GM21786 (cell line): ENCODE results near the gene C13orf46.

Experiments used
- ATAC-seq: cut with Tn5 transposase; IDR thresholded peaks from one replicate; pipeline ENCODE4 v1.9.1; 2021; ENCODE audit not compliant: unreplicated experiment

C13orf46 gene

GRCh38 chr13:113972451-113973217 lies 1.2 kb downstream of the C13orf46 start:
- no peak for ATAC-seq

GRCh38 chr13:113971471-113972231 lies 2.2 kb downstream of the C13orf46 start:
- ATAC-seq, result no peak

DNA sequence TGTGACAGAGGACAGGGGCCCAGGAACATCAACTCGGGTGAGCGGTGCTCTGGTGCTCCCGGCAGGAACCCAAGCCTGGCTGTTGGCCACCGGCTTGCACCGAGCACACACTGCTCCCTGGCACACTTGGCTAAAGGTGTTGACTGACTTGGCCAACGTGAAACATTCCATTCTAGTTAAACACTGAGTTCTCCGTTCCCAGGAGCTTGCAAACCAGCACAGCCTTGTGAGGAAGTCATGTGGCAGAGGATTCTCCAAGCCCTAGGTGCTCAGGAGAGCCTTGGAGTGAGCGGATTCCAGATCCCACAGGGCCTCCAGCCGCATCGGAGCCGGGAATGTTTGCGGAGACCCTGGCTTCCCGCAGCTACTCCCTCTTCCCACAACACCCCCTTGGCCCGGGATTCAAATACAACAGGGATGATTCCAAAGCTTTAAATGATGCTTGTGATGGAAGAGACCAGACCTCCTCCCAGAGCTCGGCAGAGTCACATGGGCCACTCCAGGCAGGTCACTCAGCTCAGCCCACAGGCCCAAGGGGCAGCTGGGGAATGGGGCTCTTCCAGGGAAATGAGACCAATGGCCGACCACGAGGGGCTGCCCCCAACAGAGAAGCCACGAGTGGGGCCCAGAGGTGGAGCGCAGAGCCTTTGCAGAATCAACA lies 2.9 kb downstream of the C13orf46 start:
- ATAC-seq, result no peak

DNA sequence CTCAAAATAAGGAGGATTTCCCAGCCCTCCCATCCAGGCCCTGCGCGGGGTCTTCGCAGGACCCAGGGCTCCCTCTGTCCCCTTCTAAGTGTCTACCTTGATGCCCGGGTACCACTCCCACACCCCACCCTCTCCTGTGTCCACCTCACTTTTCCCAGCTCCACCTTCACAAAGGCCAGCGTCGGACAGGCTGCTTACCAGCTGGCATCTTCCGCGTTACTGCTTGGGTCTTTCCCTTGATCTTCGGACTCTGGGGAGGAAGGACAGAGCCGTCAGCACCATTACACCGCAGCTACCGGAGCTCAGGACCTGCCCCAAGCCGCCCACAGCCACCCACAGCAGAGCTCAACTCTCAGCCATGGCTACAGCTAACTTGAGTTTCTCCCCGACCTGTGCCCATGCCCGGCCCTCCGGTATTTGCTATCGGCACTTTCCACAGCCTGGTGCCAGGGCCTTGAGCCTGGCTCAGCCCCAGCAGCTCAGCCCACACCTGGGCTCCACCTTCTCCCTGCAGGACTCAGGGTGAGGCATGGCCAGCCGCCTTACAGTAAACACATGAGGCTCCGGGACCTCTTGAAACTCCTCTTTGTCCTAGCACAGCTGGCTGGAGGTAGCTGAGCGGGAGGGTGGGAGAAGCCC lies 3.8 kb downstream of the C13orf46 start:
- ATAC-seq, result no peak

DNA sequence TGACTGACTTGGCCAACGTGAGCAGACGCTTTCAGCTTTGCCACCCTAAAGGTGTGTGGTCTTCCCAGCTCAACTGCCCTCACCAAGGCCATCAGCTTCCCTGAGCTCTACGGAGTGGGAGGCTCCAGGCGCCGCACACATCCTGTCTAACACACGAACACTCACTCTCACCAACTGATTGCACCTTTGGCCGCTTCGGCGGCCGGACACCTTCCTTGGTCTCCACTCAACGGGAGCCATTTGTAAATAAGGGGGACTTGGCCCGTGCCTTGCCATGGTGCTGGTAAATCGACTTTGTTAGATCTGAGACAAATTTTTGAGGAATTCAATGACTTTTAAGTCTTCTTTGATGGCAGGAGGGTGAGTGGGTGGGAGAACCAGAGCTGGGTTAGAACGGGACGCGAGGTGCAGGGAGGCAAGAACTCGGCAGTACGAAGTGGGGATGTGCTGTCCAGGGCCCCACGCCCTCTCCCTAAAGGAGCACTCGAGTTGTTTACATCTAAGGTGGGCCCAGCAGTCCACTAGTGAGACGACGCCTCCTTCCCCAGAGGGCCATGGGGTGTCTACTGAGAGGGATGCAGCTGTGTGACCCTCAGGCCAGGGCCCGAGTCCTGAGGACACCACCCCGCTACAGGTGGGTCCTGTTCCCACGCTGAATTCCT lies 4.4 kb downstream of the C13orf46 start:
- ATAC-seq, result no peak

DNA sequence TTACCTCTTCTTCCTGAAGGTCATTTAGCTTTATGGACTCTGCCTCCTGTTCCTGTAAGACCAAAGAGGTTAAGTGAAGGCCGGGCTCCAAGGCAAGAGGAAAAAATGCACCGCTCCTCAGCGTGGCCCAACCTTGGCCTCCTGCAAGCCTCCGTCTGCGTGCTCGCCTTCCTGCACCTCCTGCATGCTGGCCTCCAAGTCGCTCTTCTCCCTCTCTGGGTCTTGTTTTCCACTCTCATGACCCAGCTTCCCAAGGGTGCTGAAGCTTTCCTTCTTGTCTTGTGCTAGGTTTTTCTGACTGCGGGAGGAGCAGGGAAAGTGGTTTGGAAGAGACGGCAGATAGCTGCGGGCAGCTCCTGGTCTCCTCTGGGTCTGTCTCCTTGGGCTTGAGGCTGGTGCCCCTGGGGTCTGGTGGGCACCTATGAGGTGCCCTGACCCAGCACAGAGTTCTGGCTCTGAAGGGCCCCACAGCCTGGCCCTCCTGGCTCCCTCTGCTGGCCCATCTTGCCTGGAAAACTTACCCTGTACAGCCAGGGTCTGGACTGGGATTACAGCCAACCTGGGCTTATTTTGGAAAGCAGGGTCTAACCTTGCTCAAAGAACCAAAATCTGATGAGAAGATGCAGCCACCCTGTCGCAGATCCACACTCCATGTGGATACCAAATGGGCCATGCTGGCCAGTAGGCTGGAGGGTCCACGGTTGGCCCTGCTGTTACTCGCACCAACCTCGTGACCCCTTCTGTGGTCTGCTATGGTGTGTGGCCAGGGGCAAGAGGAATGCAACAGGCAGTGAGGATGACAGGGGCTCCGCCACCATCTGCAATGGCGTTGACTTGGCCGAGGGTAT lies 5.2 kb downstream of the C13orf46 start:
- ATAC-seq, result no peak

DNA sequence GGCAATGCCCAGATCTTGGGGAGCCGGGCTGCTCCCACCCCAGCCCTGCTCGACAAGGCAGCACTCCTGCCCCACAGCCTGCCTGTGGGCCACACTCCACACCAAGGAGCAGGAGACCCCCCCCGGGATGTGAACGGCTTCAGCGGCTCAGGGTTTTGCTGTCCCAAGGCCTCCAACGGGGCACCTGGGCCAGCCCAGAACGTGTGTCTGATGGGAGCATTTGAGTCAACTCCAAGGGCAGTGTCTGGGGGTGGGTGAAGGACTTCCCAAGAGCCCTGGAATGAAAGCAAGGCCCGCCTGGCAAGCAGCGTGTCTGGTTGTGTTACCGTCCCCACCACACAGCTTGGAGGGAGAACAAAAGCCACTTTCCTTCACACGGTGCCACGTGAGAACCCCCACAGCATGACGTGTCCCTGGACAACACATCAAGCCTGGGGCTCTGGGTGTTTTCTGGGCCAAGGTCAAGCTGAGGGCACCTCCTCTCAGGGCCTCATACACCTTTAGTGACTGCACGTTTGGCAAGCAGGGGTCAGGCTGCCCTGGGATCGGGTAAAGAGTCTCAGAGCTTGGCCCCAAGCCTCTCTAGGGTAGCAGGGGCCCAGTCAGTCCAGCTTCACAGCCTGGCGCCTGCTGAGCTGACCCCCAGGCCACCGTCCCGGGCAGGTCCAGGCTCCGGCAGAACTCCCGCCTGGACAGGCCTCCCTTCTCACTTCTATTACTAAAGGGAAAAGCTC lies 6.0 kb downstream of the C13orf46 start:
- no peak for ATAC-seq

DNA sequence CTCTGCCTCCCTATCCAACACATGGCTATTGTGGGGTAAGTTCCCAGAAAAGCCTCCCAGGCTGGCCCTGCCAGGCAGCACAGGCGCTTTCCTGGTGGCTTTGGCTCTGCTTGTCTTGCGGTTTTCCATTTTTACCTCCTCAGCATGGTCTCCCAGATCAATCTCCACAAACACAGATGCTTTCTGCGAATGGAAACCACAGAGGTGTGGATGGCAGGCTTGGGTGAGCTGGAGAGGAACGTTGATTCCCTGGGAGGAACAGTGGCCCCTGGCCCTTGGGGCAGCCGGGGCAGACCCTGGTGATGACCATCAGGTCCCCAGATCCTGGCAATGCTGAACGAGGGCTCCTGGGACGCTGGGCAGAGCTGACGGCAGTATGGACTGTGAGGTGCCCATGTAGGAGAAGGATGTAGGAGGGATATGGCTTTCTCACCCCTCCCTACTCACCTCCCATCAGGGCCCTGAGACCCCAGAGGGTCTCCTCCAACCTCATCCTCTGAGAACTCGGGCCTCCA lies 6.6 kb downstream of the C13orf46 start:
- ATAC-seq, result no peak

DNA sequence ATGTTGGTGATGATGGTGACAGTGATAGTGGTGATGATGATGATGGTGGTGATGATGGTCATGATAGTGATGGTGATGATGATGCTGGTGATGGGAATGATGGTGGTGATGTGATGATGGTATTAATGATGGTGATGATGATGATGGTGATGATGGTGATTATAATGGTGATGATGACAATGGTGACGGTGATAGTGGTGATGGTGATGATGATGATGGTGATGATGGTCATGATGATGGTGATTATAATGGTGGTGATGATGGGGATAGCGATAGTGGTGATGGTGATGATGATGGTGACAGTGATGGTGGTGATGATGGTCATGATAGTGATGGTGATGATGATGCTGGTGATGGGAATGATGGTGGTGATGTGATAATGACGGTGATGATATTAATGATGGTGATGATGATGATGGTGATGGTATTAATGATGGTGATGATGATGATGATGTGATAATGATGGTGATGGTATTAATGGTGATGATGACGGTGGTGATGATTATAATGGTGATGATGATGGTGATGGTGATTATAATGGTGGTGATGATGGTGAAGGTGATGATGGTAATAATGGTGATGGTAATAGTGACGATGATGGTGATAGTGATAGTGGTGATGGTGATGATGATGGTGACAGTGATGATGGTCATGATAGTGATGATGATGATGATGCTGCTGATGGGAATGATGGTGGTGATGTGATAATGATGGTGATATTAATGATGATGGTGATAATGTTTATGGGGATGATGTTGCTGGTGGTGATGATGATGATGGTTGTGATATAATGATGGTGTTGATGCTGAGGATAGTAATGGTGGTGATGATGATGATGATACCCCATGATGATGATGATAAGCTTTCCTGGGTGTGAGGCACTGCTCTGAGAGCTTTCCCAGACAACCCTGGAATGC lies 7.7 kb downstream of the C13orf46 start:
- no peak for ATAC-seq

DNA sequence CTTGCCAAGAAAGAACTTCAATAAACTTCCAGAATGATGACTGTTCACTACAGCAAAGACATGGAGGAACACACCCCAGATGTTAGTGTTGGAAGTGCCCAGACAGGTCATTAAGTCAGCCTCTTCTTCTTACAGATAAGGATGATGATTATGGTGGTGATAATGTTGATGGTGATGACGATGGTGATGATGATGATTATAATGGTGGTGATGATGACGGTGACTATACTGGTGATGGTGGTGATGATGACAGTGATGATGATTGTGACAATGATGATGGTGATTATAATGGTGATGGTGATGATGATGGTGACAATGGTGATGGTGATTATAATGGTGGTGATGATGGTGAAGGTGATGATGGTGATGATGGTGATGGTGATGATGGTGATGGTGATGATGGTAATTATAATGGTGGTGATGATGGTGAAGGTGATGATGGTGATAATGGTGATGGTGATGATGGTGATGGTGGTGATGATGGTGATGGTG lies 8.4 kb downstream of the C13orf46 start:
- no peak for ATAC-seq

GRCh38 chr13:113964251-113964995 lies 9.5 kb downstream of the C13orf46 start:
- ATAC-seq, result no peak

GRCh38 chr13:113963376-113963775 lies 10.5 kb downstream of the C13orf46 start:
- no peak for ATAC-seq

GRCh38 chr13:113962975-113963374 lies 10.9 kb downstream of the C13orf46 start:
- ATAC-seq, result no peak

DNA sequence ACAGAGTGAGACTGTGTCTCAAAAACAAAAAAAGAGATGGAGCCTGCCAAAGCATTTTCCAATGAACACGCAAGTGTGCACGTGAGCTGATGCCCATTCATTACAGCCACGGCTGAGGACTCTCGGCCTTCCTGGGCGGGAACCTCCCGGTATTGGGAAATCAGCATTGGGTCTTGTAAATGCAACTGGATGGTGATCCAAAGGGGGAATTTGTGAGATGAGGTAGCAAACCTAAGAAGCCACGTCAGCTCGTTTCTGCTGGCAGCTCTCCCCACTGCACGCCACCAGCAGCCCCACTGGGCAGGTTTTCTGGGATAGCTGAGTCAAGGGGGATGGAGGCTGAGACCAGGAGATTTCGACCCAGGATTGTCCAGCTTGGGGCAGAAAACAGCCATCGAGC lies 11.5 kb downstream of the C13orf46 start:
- ATAC-seq, result no peak

DNA sequence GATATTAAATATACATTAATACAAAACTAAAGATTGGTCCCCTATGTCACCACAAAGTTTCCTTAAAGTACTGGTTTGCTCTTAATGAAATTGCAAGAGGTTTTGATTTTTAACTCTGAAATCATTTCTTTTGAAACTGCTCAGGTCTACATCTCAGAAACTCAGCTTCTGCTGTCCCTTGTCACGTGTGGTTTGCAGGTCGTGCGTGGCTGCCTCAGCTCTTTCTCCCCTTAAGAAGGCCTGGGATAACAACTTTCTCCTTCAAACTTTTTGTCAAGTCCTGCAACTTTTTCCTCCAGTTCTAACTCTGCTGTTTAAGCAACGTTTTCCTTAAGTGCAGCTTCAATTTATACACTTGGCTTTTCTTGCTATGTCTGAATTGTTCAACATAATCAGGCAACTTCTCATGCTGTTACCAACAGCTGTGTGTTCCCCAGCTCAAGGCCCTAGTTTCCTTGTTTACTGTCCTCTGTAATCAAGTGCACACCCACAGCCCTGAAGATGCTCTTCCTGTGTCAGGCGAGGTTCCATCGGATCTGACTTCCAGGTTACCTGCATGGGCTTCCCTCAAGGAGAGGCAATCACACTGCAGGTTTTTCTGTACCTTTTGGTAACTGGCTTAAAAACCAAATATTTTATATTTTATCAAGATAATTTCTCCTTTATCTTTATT lies 13.5 kb downstream of the C13orf46 start:
- no peak for ATAC-seq

- ATAC-seq, result no peak
Observed at GRCh38 chr13:113959198-113959597, 14.7 kb downstream of the C13orf46 start.

DNA sequence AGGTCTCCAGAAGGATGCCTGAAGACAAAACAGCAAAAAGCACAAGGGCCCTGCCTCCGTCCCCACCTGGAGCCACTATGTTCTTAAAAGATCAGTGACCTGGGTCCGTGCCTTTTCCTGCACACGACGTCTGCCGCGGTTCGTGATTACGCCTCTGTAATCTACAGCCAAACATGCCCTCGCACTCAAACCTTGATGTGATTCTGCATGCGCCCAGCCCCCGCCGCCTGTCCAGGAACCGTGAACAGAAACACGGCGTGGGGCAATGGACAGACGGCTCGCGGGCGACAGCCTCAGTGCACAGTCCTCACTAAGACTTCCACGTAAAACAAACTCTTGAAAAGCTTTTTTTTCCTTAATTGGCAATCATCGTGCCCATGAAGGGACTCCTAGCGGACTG lies 15.5 kb downstream of the C13orf46 start:
- no peak for ATAC-seq
